Psoas muscle (tissue), 8 donors: ENCODE measurements around the gene ROBO3. TPM values are rescaled to one million over a fixed set of nuclear protein-coding genes. Genes with fewer than 3 reads are reported as not detected.
A peak's percentile ranks its signal among the peaks of the same experiment; 100 is the strongest.

Experiments used
- ATAC-seq, 4 donors: fragments of 200-7000 bp; cut with Tn5 transposase; one replicate each; pipeline ENCODE4 v1.9.1; 2020; ENCODE audit warnings: moderate library complexity in 3 of 4, mild to moderate bottlenecking in 2 of 4
- DNase-seq, 2 donors: peaks; one replicate each; pipeline ENCODE4 v3.0.0-alpha.2; 2020
- H3K27ac ChIP-seq: fragments of 200-600 bp; one replicate; pipeline ENCODE4 v1.8.0; 2022
- H3K27me3 ChIP-seq, 3 donors: fragments of 200-600 bp in 1 of 3; one replicate each; pipeline versions ENCODE4 v1.6.1 to v1.8.0; 2013 to 2022; ENCODE audit warnings: low read length in 2 of 3, mild to moderate bottlenecking in 2 of 3, moderate library complexity in 1 of 3; ENCODE audit not compliant: insufficient read depth in 3 of 3
- H3K36me3 ChIP-seq, 2 donors: fragments of 200-600 bp in 1 of 2; one replicate each; pipeline versions ENCODE4 v1.6.1 to v1.8.0; 2013 to 2022; ENCODE audit warnings: low read depth in 1 of 2, mild to moderate bottlenecking in 1 of 2, moderate library complexity in 1 of 2; ENCODE audit not compliant: insufficient read depth in 1 of 2
- H3K4me1 ChIP-seq: fragments of 200-600 bp; one replicate; pipeline ENCODE4 v1.8.0; 2022
- H3K4me3 ChIP-seq: fragments of 200-600 bp; one replicate; pipeline ENCODE4 v1.8.0; 2022; ENCODE audit warnings: mild to moderate bottlenecking
- H3K9me3 ChIP-seq: fragments of 200-600 bp; one replicate; pipeline ENCODE4 v1.8.0; 2022
- CTCF ChIP-seq: fragments of 200-600 bp; IDR thresholded peaks from one replicate; pipeline ENCODE4 v1.8.0; 2022; ENCODE audit warnings: antibody characterized with exemption
- WGBS, 3 donors: extraction: QIAGEN DNeasy Blood & Tissue Kit; methylation state at CpG; one replicate each; pipeline versions ENCODE4 v1.1.6 to v1.1.7; 2013; 5-methylcytosine and 5-hydroxymethylcytosine counted together
- intact Hi-C, 2 donors: fragments of 100-400 bp; cut with DNase I; formaldehyde crosslinking; loops; one replicate each; pipeline versions ENCODE4 v1.11.0 to v1.14.2; 2022
- polyA plus RNA-seq, 3 donors: library from polyadenylated mRNA; stranded (reverse); fragments of 200-250 nt; gene quantifications; one replicate each; pipeline ENCODE4 v1.2.3, GENCODE V29; 2013
- total RNA-seq, 4 donors: library from RNA; stranded (reverse); fragmentation: NEBNext Ultra II Directional in 2 of 4; extraction: Animal tissue kit (Norgen Biotek cat#: 25700) in 2 of 4; gene quantifications; one replicate each; pipeline versions ENCODE4 v1.2.1 to v1.2.4, GENCODE V29; 2021 to 2023
- donor health status: healthy with polysubstance abuse.
- donor health status: DM: no; HTN: no; CAD: no; lungs with moderate emphysema.
- donor health status: Bipolar disorder and iron deficiency.
- donor health status: healthy.
- donor health status: DM: yes; HTN: yes; CAD: no.
- donor health status: DM: no; HTN: no; CAD: no.
- donor health status: DM: no; HTN: no; CAD: no.
- donor health status: DM: yes; HTN: yes; CAD: no.

The ROBO3 gene
- total and polyA plus RNA-seq, 7 donors: 1.7 to 3.6 (median 2.9) TPM

GRCh38 chr11:124838805-124839127 lies 26.5 kb upstream of the ROBO3 start:
- H3K9me3 ChIP-seq: no peaks in the 10 kb centered on the region
- no peak overlapping the region for H3K27ac ChIP-seq
- H3K36me3 ChIP-seq: no peaks in the 10 kb centered on the region
- H3K4me1 ChIP-seq: peaks cover 9% of the 10 kb centered on the region
- peaks cover 0 to 59% (median 31%) of the 10 kb centered on the region in 3 donors for H3K27me3 ChIP-seq
- DNase-seq: no peak
- 34 to 36% (median 34%) methylated on average over 5 of the region's 5 CpGs for WGBS, 3 donors
- H3K4me3 ChIP-seq: peak overlapping the region; percentile 63
- TF ChIP-seq CTCF: no peak
- intact Hi-C loops: loop anchor here (1.0 to 5.0 kb wide), 3 partner anchors 27 to 196 kb away; partner anchors contain the start of genes ESAM (in 1 of the 2) and ROBO3 (in 1 of the 2)
- ATAC-seq: no peak

DNA sequence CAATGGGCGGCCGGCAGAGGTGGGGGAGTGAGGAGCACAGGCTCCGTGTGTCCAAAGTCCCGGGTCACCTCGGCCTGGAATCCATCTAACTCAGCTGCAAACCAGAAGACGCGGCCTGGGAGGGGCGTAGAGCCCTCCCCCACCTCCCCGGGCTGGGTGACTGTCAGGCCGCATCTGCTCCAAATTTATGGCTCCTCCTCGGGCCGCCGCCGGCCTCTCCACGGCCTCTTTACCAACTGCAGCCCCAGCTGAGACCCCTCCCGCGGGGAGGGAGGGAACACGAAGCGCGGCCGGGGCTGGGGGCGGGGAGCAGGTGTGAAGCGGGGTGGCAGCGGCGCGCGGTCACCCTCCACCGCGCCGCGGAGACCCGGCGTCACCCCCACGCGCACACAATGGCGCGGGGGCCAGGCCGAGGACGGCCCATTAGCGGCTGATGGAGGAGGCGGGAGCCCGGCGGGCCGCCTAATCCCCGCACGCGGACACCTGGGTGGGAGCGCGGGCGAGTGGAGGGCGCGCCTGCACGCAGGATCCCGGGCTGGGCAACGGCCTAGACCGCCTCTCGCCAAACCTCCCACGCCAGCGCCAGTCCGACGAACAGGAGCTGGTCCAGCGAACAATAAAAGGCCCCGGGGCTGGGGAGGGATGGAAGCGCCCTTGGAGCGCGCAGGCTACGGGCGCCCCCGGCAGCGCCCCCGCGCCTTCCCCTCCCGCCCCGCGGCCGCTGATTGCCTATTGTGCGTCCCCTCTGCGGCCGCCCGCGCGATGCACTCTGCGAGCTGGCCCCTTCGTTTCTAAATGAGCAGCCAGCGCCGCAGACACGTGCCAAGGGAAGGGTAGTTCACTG lies 25.9 kb upstream of the ROBO3 start:
- peaks cover 9% of the 10 kb centered on the region for H3K4me1 ChIP-seq
- peak in 1 of 2 donors; percentile 49 for DNase-seq
- 1 to 2% (median 2%) methylated on average over 58 to 87 of the region's 87 CpGs for WGBS, 3 donors
- intact Hi-C loops: loop anchor here (1.0 to 5.0 kb wide), 3 partner anchors 26 to 197 kb away; partner anchors contain the start of genes ESAM (in 1 of the 2) and ROBO3 (in 1 of the 2)
- no peak overlapping the region for H3K27ac ChIP-seq
- peak overlapping the region; percentile 63 for H3K4me3 ChIP-seq
- peaks cover 0 to 65% (median 33%) of the 10 kb centered on the region in 3 donors for H3K27me3 ChIP-seq
- ATAC-seq: peak in 1 of 4 donors; percentile 35
- no peaks in the 10 kb centered on the region for H3K36me3 ChIP-seq
- no peaks in the 10 kb centered on the region for H3K9me3 ChIP-seq
- TF ChIP-seq CTCF: no peak

DNA sequence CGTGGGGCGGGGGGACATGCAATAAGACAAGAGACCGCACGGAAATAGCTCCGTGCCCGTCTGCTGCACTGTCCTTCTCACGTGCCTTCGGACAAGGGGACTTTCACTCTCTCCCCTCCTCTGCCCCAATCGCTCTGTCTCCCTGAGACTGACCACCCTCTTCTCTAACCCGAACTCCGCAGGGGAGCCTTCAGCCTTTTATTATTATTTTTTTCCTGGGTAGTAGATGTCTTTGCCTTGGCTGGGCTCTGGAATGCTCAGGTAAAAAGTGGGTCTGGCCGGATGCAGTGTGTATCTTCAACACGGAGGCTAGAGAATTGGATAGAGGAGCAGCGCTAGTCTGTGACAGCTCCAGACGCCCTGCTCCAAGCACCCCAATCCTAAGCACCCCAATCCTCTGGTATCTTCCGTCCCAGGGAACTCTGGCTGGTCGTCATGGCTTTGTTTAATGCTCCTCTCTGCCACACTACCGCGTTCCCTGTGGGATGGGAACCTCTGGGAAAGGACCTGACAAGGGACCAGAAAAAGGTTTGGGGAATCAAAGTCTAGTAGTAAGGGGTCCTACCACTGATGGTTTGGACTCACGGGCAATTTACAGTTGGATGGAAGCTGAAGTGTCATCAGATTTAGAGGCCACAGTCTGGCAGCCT lies 25.1 kb upstream of the ROBO3 start:
- Histone ChIP-seq H3K36me3 (no peaks in the 10 kb centered on the region), H3K27ac (no peak overlapping the region), H3K9me3 (no peaks in the 10 kb centered on the region), H3K4me3 (peak overlapping the region; percentile 63), H3K4me1 (peaks cover 9% of the 10 kb centered on the region), H3K27me3 (peaks cover 0 to 73% (median 40%) of the 10 kb centered on the region in 3 donors)
- intact Hi-C loops: loop anchor here (1.0 to 5.0 kb wide), 3 partner anchors 25 to 198 kb away; partner anchors contain the start of genes ESAM (in 1 of the 2) and ROBO3 (in 1 of the 2)
- WGBS, 3 donors: 24 to 31% (median 29%) methylated on average over 20 of the region's 20 CpGs
- TF ChIP-seq CTCF: no peak
- DNase-seq: no peak
- no peak for ATAC-seq

GRCh38 chr11:124840666-124841065 lies 24.6 kb upstream of the ROBO3 start:
- DNase-seq (no peak), ATAC-seq (no peak)
- no peaks in the 10 kb centered on the region for H3K36me3 ChIP-seq
- no peak overlapping the region for H3K4me3 ChIP-seq
- TF ChIP-seq CTCF: no peak
- peaks cover 9% of the 10 kb centered on the region for H3K4me1 ChIP-seq
- peaks cover 0 to 78% (median 42%) of the 10 kb centered on the region in 3 donors for H3K27me3 ChIP-seq
- intact Hi-C loops: no loop called here
- no peak overlapping the region for H3K27ac ChIP-seq
- no peaks in the 10 kb centered on the region for H3K9me3 ChIP-seq
- 76 to 89% (median 83%) methylated on average over 1 of the region's 1 CpG for WGBS, 3 donors
